Measurements from ENCODE around the gene MINDY4. TPM values are rescaled to one million over a fixed set of nuclear protein-coding genes. Genes with fewer than 3 reads are reported as not detected.

Gene MINDY4
- total RNA-seq, 1 experiment from 2014 or later: 1.8 TPM

DNA sequence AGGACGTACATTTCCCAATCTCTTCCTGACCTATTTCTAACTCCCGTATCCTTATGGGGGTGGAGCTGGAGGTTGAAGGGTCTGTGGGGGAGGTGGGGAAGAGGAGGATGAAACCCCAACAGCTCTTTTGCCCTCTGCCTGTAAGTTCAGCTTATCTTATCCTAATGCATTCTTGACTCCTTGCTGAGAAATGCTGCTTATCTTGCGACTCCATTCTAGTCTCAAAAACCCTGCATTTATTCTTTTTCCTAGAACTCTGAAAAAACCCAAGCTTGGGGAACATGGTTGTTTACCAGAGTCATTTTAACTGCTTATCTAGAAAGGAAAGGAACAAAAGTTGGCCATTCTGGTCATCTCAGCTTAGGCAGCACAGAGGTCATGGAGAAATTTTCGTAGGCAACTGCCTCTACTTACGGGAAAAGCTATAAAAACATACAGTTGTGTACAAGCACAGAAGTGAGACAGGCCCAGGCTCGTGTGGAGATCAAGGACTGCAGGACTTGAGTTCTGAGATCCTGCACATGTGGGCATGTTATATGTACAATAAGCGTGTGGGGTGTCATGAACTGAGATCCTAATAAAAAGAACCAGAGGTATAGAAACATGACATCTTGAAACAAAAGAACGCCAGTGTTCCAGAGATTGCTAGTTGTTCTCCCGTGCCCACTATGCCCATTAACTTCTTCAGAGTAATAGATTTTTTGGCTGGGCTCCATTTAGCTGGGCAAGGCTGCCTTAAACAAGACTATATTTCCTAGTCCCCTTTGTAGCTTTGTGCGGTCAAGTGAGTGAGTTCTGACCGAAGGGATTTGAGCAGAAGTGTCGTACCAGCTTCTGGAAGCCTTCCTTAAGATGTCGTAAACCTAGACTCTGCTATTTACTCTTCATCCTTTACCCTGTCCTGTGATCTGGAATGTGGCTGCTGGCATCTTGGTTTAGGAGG, 9.7 kb upstream of the MINDY4 start:
- DNase-seq (ENCODE audit: low spot score): no peak
- ChIA-PET CTCF (interaction anchor here (0.7 to 1.2 kb wide), 2 partner anchors 29 to 79 kb away, joined by 3 read pairs; partner anchors contain the start of gene CRHR2), POLR2A (no interaction called here)
- Mint-ChIP-seq H3K9me3 (no peaks in the 10 kb centered on the region), H3K4me1 (no peaks in the 10 kb centered on the region), H3K27ac (no peak overlapping the region), H3K27me3 (ENCODE audit: low read depth) (peaks cover 19% of the 10 kb centered on the region), H3K36me3 (no peaks in the 10 kb centered on the region), H3K4me3 (no peak overlapping the region)
- ATAC-seq: no peak
- TF ChIP-seq RELA (CRISPR knock-in tag; IDR thresholded peaks at IDR 0.05; ENCODE audit: borderline replicate concordance) (no peak), HMGXB4 (CRISPR knock-in tag; IDR thresholded peaks at IDR 0.05) (no peak), ZNF263 (CRISPR knock-in tag; IDR thresholded peaks at IDR 0.05; ENCODE audit: low read depth) (no peak), IRF1 (CRISPR knock-in tag; IDR thresholded peaks at IDR 0.05) (no peak), EMX1 (CRISPR knock-in tag; IDR thresholded peaks at IDR 0.05) (no peak), ZNF532 (CRISPR knock-in tag; IDR thresholded peaks at IDR 0.05; ENCODE audit: borderline replicate concordance) (no peak), ZNF138 (CRISPR knock-in tag; conservative IDR thresholded peaks at IDR 0.05) (no peak), ZNF121 (CRISPR knock-in tag; IDR thresholded peaks at IDR 0.05) (no peak), NR3C1 (CRISPR knock-in tag; conservative IDR thresholded peaks at IDR 0.05; ENCODE audit: low read depth) (no peak), ZNF219 (CRISPR knock-in tag; IDR thresholded peaks at IDR 0.05; ENCODE audit: borderline replicate concordance) (no peak), JUN (CRISPR knock-in tag; IDR thresholded peaks at IDR 0.05) (no peak), OVOL2 (CRISPR knock-in tag; IDR thresholded peaks at IDR 0.05; ENCODE audit: borderline replicate concordance) (no peak), E2F1 (CRISPR knock-in tag; IDR thresholded peaks at IDR 0.05) (no peak), NFE2L1 (CRISPR knock-in tag; IDR thresholded peaks at IDR 0.05) (no peak), ZNF281 (CRISPR knock-in tag; IDR thresholded peaks at IDR 0.05) (no peak), ATF2 (CRISPR knock-in tag; IDR thresholded peaks at IDR 0.05; ENCODE audit: borderline replicate concordance, low read depth) (no peak)
- TF ChIP-seq, protein P1, sequence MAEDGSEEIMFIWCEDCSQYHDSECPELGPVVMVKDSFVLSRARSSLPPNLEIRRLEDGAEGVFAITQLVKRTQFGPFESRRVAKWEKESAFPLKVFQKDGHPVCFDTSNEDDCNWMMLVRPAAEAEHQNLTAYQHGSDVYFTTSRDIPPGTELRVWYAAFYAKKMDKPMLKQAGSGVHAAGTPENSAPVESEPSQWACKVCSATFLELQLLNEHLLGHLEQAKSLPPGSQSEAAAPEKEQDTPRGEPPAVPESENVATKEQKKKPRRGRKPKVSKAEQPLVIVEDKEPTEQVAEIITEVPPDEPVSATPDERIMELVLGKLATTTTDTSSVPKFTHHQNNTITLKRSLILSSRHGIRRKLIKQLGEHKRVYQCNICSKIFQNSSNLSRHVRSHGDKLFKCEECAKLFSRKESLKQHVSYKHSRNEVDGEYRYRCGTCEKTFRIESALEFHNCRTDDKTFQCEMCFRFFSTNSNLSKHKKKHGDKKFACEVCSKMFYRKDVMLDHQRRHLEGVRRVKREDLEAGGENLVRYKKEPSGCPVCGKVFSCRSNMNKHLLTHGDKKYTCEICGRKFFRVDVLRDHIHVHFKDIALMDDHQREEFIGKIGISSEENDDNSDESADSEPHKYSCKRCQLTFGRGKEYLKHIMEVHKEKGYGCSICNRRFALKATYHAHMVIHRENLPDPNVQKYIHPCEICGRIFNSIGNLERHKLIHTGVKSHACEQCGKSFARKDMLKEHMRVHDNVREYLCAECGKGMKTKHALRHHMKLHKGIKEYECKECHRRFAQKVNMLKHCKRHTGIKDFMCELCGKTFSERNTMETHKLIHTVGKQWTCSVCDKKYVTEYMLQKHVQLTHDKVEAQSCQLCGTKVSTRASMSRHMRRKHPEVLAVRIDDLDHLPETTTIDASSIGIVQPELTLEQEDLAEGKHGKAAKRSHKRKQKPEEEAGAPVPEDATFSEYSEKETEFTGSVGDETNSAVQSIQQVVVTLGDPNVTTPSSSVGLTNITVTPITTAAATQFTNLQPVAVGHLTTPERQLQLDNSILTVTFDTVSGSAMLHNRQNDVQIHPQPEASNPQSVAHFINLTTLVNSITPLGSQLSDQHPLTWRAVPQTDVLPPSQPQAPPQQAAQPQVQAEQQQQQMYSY (CRISPR knock-in tag; IDR thresholded peaks at IDR 0.05): no peak
- TF ChIP-seq, protein P2, sequence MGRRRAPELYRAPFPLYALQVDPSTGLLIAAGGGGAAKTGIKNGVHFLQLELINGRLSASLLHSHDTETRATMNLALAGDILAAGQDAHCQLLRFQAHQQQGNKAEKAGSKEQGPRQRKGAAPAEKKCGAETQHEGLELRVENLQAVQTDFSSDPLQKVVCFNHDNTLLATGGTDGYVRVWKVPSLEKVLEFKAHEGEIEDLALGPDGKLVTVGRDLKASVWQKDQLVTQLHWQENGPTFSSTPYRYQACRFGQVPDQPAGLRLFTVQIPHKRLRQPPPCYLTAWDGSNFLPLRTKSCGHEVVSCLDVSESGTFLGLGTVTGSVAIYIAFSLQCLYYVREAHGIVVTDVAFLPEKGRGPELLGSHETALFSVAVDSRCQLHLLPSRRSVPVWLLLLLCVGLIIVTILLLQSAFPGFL (CRISPR knock-in tag; IDR thresholded peaks at IDR 0.05; ENCODE audit: borderline replicate concordance): no peak

All from WTC11 (cell line).